ENCODE results near the gene LRRC27.

Gene LRRC27

DNA sequence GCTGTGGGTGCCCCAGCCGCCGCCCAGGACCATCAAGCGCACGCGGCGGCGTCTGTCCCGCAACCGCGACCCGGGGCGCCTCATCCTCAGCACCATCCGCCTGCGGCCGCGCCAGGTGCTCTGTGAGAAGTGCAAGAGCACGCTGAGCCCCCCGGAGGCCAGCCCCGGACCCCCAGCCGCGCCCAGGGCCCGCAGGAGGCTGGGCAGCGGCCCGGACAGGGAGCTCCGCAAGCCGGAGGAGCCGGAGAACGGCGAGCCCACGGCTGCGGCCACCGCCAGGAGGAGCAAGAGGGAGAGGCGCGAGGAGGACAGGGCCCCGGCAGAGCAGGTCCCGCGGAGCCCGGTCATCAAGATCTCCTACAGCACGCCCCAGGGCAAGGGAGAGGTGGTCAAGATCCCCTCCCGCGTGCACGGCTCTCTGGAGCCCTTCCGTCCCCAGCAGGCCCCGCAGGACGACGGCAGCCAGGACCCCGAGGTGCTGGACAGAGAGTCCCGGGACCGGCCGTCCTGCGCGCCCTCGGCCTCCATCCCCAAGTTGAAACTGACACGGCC lies 73.0 kb downstream of the LRRC27 start:
- no peak for DNase-seq

DNA sequence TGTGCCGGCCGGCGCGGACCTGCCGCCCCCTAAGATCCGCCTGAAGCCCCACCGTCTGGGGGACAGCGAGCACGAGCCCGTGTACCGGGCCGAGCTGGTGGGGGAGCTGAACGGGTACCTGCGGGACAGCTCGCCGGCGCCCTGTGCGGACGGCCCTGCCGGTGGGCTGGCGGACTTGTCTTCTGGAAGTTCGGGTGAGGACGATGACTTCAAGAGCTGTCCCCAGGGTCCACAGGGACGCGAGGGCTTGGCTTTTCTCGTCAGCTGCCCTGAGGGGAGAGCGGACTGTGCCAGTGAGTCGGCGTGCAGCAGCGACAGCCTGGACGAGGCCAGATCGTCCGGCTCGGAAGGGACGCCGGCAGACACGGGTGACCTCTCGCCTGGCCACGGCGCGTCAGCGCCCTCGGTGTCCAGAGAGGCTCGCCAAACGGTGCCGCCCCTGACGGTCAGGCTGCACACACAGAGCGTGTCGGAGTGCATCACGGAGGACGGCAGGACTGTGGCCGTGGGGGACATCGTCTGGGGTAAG lies 73.5 kb downstream of the LRRC27 start:
- no peak for DNase-seq

GRCh38 chr10:132406181-132406580 lies 74.2 kb downstream of the LRRC27 start:
- DNase-seq = no peak

DNA sequence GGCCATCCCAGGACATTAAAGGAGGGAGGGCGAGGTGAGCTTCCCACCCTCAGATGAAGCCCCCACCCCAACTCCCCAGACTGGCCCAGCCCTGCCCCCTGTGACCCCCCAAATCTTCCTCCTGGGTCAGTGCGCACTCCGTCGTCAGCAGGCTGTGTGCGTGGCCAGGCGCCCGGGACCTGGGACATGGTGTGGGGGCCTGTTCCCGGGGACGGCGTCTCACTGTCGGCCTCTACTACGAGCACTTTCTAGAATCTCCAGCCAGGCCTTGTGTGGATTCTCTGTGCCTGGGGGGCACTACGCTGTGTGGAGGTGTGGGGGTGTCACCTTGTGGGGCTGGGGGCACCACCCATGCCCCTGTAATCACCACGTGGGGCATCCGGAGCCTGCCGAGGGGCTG lies 74.8 kb downstream of the LRRC27 start:
- DNase-seq = no peak

- no peak for DNase-seq
Observed at GRCh38 chr10:132407243-132407746, 75.3 kb downstream of the LRRC27 start.

DNA sequence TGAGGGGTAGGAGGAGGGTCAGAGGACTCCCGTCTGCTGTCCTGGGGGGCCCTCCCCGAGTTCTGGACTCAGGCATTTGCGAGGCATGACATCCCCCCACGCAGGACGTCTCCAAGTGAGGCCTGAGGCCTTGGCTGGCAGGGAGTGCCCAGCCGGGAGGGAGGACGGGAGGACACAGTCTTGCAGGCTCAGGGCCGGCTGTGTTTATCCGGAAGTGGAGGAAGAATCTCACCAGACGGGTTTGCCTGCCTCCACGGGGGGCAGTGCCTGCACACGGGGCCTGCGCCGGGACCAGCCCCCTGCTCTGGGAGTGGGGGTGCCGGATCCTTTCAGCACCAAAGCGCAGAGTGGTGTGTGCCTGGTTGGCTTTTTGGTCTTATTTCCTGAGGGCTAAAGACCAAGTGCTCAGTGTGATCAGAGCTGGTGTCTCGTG lies 75.9 kb downstream of the LRRC27 start:
- no peak for DNase-seq

- no peak for DNase-seq
Observed at GRCh38 chr10:132408367-132408781, 76.4 kb downstream of the LRRC27 start.

GRCh38 chr10:132408823-132409666 lies 77.1 kb downstream of the LRRC27 start:
- no peak for DNase-seq

DNA sequence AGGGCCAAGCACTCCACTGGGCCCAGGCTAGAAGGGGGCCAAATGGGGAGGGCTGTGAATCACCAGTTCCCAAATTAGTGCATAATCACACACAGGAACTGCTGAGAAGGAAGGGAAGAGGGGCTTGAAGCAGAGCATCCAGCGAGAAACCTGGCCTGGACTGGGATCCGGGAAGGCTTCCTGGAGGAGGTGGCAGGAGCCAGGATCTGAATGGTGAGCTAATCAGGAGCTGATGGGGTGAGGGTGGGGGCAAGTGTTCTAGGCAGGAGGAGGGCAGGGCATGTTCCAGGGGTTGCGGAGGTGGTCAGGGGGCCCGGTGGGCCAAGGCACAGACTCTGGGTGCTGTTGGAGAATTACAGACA lies 77.7 kb downstream of the LRRC27 start:
- no peak for DNase-seq

DNA sequence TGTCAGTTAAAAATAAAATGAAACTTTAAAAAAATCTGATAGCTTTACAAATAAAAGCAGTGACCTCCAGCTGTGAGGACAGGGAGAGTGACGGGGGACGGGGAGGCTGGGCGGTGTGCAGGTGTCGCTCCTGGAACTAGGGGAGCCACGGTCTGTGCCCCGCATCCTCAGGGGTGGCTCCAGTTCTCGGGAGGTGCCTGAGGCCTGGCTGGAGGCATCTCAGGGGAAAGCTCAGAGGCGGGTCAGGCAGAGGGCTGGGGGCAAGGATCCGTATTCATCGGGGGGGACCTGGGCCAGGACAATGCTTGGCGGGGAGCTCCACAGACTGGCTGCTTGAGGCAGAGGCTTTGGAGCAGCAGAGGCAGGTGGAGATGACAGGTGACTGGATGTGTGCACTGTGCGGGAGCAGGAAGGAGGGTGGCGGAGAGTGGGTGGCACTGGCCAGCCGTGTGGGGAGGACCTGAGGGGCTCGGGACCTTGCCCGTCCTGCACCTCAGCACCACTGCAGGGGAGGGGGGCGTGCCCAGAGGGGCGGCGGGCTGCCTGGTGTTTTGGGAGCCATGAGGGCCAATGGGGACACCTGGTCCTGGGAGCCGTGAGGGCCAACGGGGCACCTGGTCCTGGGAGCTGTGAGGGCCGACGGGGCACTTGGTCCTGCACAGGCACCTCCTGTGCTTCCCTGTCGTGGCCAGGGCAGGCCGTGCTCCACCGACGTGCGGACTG lies 78.2 kb downstream of the LRRC27 start:
- DNase-seq = no peak

GRCh38 chr10:132410779-132411532 lies 79.0 kb downstream of the LRRC27 start:
- DNase-seq = no peak

DNA sequence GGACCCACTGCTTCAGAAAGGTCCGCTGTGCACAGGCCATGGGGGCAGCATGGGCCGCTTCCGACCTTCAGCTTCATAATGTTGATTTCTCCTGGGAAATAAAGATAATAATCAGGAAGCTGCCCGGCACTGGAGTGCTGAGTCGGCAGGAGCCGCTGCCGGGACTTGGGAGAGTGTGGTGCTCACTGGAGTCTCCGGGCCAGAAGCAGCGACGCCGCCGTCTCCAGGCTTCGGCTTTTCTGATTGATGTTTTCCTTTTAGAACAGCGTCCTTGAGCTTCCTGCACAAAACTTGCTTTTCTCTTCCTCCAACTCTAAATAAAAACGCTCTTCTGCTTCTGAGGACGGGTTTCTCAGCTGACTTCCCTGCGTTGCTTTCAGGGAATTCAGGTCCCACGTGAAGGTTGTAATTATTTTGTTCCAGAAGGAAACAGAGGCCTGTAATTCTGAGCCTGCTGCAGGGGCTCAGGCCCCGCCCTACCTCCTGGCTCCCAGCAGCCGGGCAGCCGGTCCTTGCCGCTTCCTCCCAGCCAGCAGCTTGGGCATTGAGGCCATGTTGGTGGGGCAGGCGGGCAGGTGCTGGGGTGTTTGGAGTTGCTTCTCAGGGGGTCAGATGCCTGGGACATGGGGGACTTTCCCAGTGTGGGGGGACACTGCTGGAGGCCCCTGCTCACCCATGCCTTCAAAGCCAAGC lies 79.7 kb downstream of the LRRC27 start:
- no peak for DNase-seq

DNA sequence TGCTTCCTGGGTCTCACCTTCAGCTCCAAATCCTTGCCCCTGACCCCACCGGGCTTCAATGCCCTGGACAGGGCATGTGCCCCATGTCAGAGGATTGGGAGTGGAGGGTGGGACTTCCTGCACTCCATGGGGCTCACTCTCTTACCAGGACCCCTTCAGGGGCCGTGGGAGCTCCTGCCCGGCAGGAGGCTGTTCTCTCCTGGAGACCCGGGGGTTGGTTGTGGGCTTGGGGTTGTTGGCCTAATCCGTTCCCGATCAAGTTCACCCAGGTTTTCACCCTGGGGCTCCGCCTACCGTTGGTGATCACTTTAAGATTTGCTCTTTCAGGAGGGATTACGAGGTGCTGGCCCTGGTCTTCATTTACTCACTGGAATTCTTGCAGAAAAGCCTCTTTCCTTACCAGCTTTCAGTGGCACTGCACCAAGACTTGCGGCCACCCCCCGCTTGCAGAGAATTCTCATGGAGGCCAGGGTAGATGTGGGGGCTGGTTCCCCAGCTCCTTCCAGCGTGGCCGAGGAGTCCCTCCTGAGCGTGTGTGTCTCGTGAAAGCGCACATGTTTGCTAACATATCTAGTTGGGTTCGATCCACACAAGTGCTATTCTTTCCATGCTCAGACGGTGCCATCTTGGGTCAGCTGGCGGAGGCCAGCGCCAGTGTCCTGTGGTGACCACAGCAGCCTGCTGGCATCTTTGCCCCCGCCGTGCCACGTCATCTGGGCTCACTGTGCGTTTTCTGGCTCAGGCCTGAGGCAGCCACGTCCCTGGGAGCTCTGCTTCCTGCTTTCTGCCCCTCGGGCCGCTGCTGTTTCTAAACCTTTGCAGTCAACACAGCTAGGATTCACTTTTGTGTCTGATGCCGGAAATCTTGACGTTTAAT lies 80.6 kb downstream of the LRRC27 start:
- DNase-seq = no peak

DNA sequence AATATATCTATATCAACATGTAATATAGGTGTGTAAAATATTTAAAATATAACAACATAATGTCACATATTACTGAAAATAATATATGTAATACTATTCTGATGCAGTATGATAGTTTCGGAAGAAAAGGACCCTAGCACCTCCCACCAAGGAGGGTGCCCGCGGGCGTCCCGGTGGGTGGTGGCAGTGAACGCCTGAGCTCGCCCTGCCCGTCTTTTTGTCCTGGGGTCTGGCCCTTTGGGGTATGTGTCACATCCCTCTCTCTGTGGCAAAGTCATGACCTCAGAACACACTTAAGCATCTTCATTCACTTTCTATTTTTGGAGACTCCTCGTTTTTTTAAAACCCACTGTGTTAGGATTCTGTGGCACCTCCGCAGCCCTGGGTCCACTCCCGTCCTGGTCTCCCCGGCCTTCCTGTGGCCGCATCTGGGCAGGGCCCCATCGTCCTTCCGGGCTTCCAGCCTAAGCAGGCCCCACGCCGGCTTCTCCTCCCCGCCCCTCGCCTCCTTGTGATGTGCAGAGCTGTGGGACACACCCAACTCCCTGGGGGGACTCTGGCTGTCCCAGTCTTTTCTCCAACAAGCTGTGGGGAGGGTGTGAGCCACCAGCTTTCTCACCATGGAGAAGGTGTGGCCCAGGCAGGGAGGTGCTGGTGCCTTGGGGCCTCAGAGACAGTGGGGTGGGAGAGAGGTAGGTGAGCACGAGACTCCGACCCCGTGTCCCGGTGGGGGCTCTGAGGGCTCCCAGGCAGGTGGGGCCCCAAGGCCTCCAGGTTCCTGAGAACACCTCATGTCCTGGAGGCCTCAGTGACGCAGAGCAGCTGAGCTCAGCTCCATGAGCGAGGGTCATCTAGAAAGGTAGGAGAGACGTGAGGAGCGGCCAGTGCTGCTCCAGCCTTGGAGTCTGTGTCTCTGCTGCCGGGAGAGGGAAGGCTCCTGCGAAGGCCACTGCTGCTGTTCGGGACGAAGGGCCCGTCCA lies 81.5 kb downstream of the LRRC27 start:
- no peak for DNase-seq

GRCh38 chr10:132414402-132415016 lies 82.5 kb downstream of the LRRC27 start:
- no peak for DNase-seq

GRCh38 chr10:132415255-132415654 lies 83.3 kb downstream of the LRRC27 start:
- no peak for DNase-seq

- no peak for DNase-seq
Observed at GRCh38 chr10:132415956-132416355, 84.0 kb downstream of the LRRC27 start.

GRCh38 chr10:132416566-132417256 lies 84.7 kb downstream of the LRRC27 start:
- no peak for DNase-seq
